ENCODE data around the gene FBXL5. TPM values are rescaled to one million over a fixed set of nuclear protein-coding genes. Genes with fewer than 3 reads are reported as not detected.

The FBXL5 gene
- total and polyA plus RNA-seq, 2 donors (not counting 3 experiments of a cell fraction or from before 2014, with no cell fraction given), result 42.2 to 60.2 TPM

- H3K4me1 ChIP-seq (ENCODE audit: control insufficient read depth, extremely low read depth, insufficient read depth, low read length), result peaks cover 14% of the 10 kb centered on the region
- DNase-seq (ENCODE audit: low read depth, low spot score) (no peak), FAIRE-seq (no peak)
- no peaks in the 10 kb centered on the region for H3K9me3 ChIP-seq (replicated peaks; ENCODE audit: control insufficient read depth, insufficient read depth, low read length)
- no peak overlapping the region for H3K9ac ChIP-seq (replicated peaks; ENCODE audit: extremely low read depth, insufficient read depth, low read length)
- H3K36me3 ChIP-seq (ENCODE audit: control insufficient read depth in 2 of 2, extremely low read depth in 1 of 2, insufficient read depth in 2 of 2, low read length in 2 of 2), result no peaks in the 10 kb centered on the region
- no peak overlapping the region for H3K4me2 ChIP-seq (ENCODE audit: insufficient read depth, low read length)
- H3K79me2 ChIP-seq (ENCODE audit: control insufficient read depth, insufficient read depth, low read length), result peaks cover 18% of the 10 kb centered on the region
- POLR2A ChIA-PET, result no interaction called here
- no peaks in the 10 kb centered on the region for H3K9me1 ChIP-seq (replicated peaks; ENCODE audit: control insufficient read depth, extremely low read depth, insufficient read depth, low read length)
- BruUV-seq (replicated peaks), result no TSS peak
- intact Hi-C loops (cut with micrococcal nuclease) (loop anchor here (10.0 kb wide), 2 partner anchors 423 to 567 kb away; partner anchors contain the start of gene TAPT1), dilution Hi-C loops (cut with MboI; ENCODE audit: extremely low pct_ligation_motif_present, low sequenced_read_pairs) (no loop called here)
- no peak overlapping the region for H2AFZ ChIP-seq (ENCODE audit: low read depth, low read length)
- TF ChIP-seq POLR2A (IDR thresholded peaks at IDR 0.05; ENCODE audit: low read depth, low read length) (no peak), POLR2AphosphoS5 (IDR thresholded peaks at IDR 0.05; ENCODE audit: insufficient read depth, low read depth, low read length) (no peak), JUN (IDR thresholded peaks at IDR 0.05; ENCODE audit: borderline replicate concordance, insufficient read depth, insufficient read length, low read depth) (no peak), FOS (IDR thresholded peaks at IDR 0.05; ENCODE audit: borderline replicate concordance, insufficient read depth, low read length) (no peak)
- no peaks in the 10 kb centered on the region for H4K20me1 ChIP-seq (replicated peaks; ENCODE audit: control insufficient read depth, extremely low read depth, insufficient read depth, low read length)
- no peak overlapping the region for H3K4me3 ChIP-seq (replicated peaks in 1 of 3; ENCODE audit: insufficient read depth in 1 of 3, low read depth in 1 of 3, low read length in 3 of 3)
- H3K27me3 ChIP-seq (ENCODE audit: control insufficient read depth in 2 of 2, insufficient read depth in 2 of 2, low read length in 2 of 2), result no peaks in the 10 kb centered on the region
- no peak overlapping the region for H3K27ac ChIP-seq (ENCODE audit: insufficient read depth, low read depth, low read length)
- CTCF ChIA-PET, result interaction anchor here (2.1 kb wide), 1 partner anchor 11 kb away, joined by 6 read pairs; no protein-coding TSS in a partner anchor
Observed at GRCh38 chr4:15658136-15658770, 3.1 kb upstream of the FBXL5 start.

- CTCF ChIA-PET, result interaction anchor here (0.7 to 2.1 kb wide), 4 partner anchors 9 to 31 kb away, joined by 3 to 6 read pairs (median 4); no protein-coding TSS in a partner anchor
- Histone ChIP-seq H3K9me1 (replicated peaks; ENCODE audit: control insufficient read depth, extremely low read depth, insufficient read depth, low read length) (no peaks in the 10 kb centered on the region), H3K9ac (replicated peaks; ENCODE audit: extremely low read depth, insufficient read depth, low read length) (no peak overlapping the region), H3K4me3 (replicated peaks in 1 of 3; ENCODE audit: insufficient read depth in 1 of 3, low read depth in 1 of 3, low read length in 3 of 3) (no peak overlapping the region), H3K4me2 (ENCODE audit: insufficient read depth, low read length) (no peak overlapping the region), H3K27ac (ENCODE audit: insufficient read depth, low read depth, low read length) (no peak overlapping the region), H2AFZ (ENCODE audit: low read depth, low read length) (no peak overlapping the region), H3K27me3 (ENCODE audit: control insufficient read depth in 2 of 2, insufficient read depth in 2 of 2, low read length in 2 of 2) (no peaks in the 10 kb centered on the region), H3K36me3 (ENCODE audit: control insufficient read depth in 2 of 2, extremely low read depth in 1 of 2, insufficient read depth in 2 of 2, low read length in 2 of 2) (no peaks in the 10 kb centered on the region), H3K4me1 (ENCODE audit: control insufficient read depth, extremely low read depth, insufficient read depth, low read length) (peaks cover 23% of the 10 kb centered on the region), H3K9me3 (replicated peaks; ENCODE audit: control insufficient read depth, insufficient read depth, low read length) (no peaks in the 10 kb centered on the region), H4K20me1 (replicated peaks; ENCODE audit: control insufficient read depth, extremely low read depth, insufficient read depth, low read length) (no peaks in the 10 kb centered on the region), H3K79me2 (ENCODE audit: control insufficient read depth, insufficient read depth, low read length) (peaks cover 27% of the 10 kb centered on the region)
- intact Hi-C loops (cut with micrococcal nuclease) (loop anchor here (10.0 kb wide), 2 partner anchors 423 to 567 kb away; partner anchors contain the start of gene TAPT1), dilution Hi-C loops (cut with MboI; ENCODE audit: extremely low pct_ligation_motif_present, low sequenced_read_pairs) (no loop called here)
- DNase-seq (ENCODE audit: low read depth, low spot score) (no peak), FAIRE-seq (no peak)
- POLR2A ChIA-PET, result no interaction called here
- TF ChIP-seq GATA2 (IDR thresholded peaks at IDR 0.05; ENCODE audit: insufficient read depth, insufficient read length, low read depth, low read length) (no peak), JUN (IDR thresholded peaks at IDR 0.05; ENCODE audit: borderline replicate concordance, insufficient read depth, insufficient read length, low read depth) (no peak), EZH2 (IDR thresholded peaks at IDR 0.05; ENCODE audit: borderline replicate concordance, low read depth, low read length, severe bottlenecking) (no peak), MAX (IDR thresholded peaks at IDR 0.05; ENCODE audit: insufficient read depth, insufficient read length) (no peak), POLR2A (IDR thresholded peaks at IDR 0.05; ENCODE audit: low read depth, low read length) (no peak), FOS (IDR thresholded peaks at IDR 0.05; ENCODE audit: borderline replicate concordance, insufficient read depth, low read length) (no peak), CTCF (IDR thresholded peaks at IDR 0.05; ENCODE audit: extremely low read depth in 1 of 2, insufficient read depth in 1 of 2, low read depth in 1 of 2, low read length in 2 of 2) (no peak), MYC (IDR thresholded peaks at IDR 0.05; ENCODE audit: low read depth, low read length) (no peak), POLR2AphosphoS5 (IDR thresholded peaks at IDR 0.05; ENCODE audit: insufficient read depth, low read depth, low read length) (no peak)
- no TSS peak for BruUV-seq (replicated peaks)
Observed at GRCh38 chr4:15657366-15657765, 2.2 kb upstream of the FBXL5 start.
